Measurements from ENCODE around the gene GALNT16.
"Not testable (repeated sequence)": the region's sequence is repeated elsewhere in the genome, so short reads cannot be mapped to it uniquely, and the experiment has no call there.

The GALNT16 gene

GRCh38 chr14:69259527-69260189 lies at the start of gene GALNT16:
Gene GALNT16, plus strand, starts transcription at chr14:69260158. Its CDS starts 133 bp downstream, at chr14:69260291.
- DNase-seq: no peak

GRCh38 chr14:69214393-69214792 lies 45.6 kb upstream of the GALNT16 start:
- DNase-seq: no peak

GRCh38 chr14:69217663-69218062 lies 42.3 kb upstream of the GALNT16 start:
- DNase-seq: not testable (repeated sequence)

- no peak for DNase-seq
Observed at GRCh38 chr14:69224946-69225345, 35.0 kb upstream of the GALNT16 start.

GRCh38 chr14:69226178-69226577 lies 33.8 kb upstream of the GALNT16 start:
- no peak for DNase-seq

- no peak for DNase-seq
Observed at GRCh38 chr14:69226736-69227135, 33.2 kb upstream of the GALNT16 start.

GRCh38 chr14:69231486-69231885 lies 28.5 kb upstream of the GALNT16 start:
- no peak for DNase-seq

GRCh38 chr14:69232388-69232787 lies 27.6 kb upstream of the GALNT16 start:
- DNase-seq: no peak

GRCh38 chr14:69234106-69234505 lies 25.9 kb upstream of the GALNT16 start:
- no peak for DNase-seq

GRCh38 chr14:69235708-69236107 lies 24.2 kb upstream of the GALNT16 start:
- DNase-seq: no peak

GRCh38 chr14:69237142-69237541 lies 22.8 kb upstream of the GALNT16 start:
- DNase-seq: no peak

- DNase-seq: no peak
Observed at GRCh38 chr14:69237584-69237983, 22.4 kb upstream of the GALNT16 start.

- no peak for DNase-seq
Observed at GRCh38 chr14:69238883-69239282, 21.1 kb upstream of the GALNT16 start.

GRCh38 chr14:69240527-69241173 lies 19.3 kb upstream of the GALNT16 start:
- DNase-seq: peak; percentile 69

GRCh38 chr14:69241577-69241976 lies 18.4 kb upstream of the GALNT16 start:
- DNase-seq: no peak

GRCh38 chr14:69242311-69243224 lies 17.4 kb upstream of the GALNT16 start:
- peak; percentile 20 for DNase-seq

GRCh38 chr14:69244946-69245345 lies 15.0 kb upstream of the GALNT16 start:
- DNase-seq: no peak

GRCh38 chr14:69246331-69246730 lies 13.6 kb upstream of the GALNT16 start:
- no peak for DNase-seq

- no peak for DNase-seq
Observed at GRCh38 chr14:69247676-69248440, 12.1 kb upstream of the GALNT16 start.

- DNase-seq: no peak
Observed at GRCh38 chr14:69249603-69250002, 10.4 kb upstream of the GALNT16 start.

- no peak for DNase-seq
Observed at GRCh38 chr14:69252851-69253250, 7.1 kb upstream of the GALNT16 start.

GRCh38 chr14:69259168-69259526 lies 811 bp upstream of the GALNT16 start:
- no peak for DNase-seq

All from GF-D8 (cell line).